ENCODE data around the gene FNDC3A.
"Not testable (repeated sequence)": the region's sequence is repeated elsewhere in the genome, so short reads cannot be mapped to it uniquely, and the experiment has no call there.

The FNDC3A gene

GRCh38 chr13:48977286-48977625 is 1.5 kb downstream of the FNDC3A start:
- peak; percentile 20 for DNase-seq (ENCODE audit: low read depth, low spot score)

DNA sequence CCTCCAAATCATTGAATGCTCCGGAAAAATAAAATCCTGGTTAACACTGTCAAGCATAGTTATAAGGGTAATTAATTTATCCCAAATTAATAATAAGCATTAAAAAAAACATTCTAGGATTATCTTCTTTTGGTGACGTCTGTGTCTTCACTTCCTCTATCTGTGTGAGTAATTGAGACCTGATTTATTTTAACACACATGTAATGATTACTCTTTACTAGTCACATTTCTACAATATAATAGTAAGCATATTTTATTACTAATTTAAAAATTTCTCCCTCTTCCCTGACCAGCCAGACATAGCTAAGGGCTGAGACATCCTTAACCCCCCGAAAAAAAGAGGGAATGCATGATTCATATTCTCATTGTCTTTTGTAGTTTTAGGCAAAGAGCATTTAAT is 2.3 kb downstream of the FNDC3A start:
- DNase-seq (ENCODE audit: low read depth, low spot score): peak; percentile 20

DNA sequence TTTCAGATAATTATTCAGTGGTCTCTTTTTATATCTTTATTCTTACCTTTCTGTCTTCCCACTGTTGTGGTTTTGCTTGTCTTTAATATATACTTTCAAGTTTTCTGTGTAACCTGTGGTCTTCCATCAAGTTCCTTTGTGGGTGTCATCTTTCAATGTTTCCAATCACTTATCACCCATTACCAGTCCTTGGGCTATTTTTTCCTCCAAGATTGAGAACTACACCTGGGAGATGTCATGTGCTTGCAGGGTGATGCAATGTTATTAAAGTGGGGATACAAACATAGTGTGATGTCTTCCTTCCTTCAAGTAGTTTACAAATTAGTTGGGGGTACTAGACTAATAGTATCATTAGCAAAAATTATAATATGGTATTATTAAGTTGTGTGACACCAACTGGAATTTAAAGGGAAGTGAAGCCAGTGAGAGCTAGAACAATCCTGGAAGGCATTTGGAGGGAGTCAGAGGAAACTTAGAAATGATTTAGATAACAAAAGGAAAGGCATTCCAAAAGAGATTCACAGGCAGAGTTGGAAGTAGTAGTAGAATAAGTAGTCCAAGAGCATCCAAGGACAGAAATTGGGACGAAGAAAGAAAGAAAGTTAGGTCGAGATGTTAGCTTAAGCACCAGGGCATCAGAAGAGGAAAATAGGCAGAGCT is 3.4 kb downstream of the FNDC3A start:
- DNase-seq (ENCODE audit: low read depth, low spot score): peak; percentile 18

DNA sequence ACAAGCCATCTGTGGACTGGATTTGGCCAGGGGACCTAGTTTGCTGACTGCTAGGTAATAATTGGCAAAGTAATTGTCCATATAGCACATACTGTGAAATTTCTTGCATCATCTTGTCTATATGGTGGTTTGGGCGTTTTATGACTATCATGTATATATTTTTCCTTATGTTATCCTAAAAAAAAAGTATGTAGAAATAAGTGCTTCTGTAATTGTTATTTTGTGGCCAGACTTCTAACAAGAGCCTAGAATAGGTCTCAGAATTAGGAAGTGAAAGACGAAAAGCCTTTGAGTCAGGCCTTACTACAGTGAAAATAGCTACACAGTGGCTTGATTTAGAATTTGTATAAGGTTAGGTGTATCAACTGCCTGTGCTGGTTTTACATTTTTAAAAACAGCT is 4.2 kb downstream of the FNDC3A start:
- no peak for DNase-seq (ENCODE audit: low read depth, low spot score)

DNA sequence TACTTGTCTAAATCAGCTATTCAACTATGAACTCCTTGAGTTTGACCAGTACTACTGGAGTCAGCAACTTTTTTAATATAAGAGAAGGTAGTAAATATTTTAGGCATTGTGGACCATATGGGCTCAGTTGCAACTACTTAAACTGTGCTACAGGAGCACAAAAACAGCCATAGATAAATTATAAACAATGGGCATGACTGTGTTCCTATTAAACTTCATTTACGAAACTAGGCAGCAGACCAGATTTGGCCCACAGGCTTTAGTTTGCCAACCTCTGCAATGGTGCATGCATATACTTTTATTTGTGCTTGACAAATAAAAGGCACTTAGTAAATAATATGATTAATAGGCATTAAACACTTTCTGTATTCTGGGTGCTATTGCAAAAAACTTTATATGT is 7.6 kb downstream of the FNDC3A start:
- DNase-seq (ENCODE audit: low read depth, low spot score): no peak

DNA sequence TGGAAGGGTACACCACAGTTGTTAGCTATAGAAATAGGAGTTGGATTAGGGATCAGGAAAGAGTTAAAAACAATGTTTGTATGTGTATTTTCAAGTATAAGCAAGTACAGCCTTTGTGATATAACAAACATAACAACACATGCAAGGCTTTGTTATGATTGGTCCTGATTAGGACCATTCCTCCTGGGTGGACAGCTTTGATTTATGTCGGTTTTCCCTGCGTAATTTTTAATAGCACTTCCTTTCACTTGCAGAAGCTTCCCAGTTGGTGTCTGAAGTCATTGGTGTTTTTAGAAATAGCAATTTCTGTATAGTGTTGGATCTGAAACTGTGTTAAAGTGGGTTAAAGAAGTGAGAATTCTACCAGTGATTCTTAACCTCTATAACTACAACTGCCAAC is 10.0 kb downstream of the FNDC3A start:
- DNase-seq (ENCODE audit: low read depth, low spot score): no peak

DNA sequence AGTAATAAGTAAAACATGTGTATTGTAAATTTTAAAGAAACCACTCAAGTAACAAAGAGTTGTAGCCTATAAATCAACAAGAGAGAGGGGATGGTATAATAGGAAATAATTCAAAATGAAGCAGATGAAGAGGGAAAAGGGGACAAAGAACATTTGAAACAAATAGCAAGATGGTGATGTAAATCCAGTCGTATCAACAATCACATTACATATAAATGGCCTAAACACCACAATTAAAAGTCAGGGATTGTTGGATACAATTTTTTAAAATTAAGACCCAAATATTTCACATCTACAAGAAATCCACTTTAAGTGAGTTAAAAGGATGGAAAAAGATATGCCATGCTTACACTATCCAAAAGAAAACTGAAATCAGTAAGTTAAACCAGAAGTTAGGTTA is 15.2 kb downstream of the FNDC3A start:
- DNase-seq (ENCODE audit: low read depth, low spot score): no peak

DNA sequence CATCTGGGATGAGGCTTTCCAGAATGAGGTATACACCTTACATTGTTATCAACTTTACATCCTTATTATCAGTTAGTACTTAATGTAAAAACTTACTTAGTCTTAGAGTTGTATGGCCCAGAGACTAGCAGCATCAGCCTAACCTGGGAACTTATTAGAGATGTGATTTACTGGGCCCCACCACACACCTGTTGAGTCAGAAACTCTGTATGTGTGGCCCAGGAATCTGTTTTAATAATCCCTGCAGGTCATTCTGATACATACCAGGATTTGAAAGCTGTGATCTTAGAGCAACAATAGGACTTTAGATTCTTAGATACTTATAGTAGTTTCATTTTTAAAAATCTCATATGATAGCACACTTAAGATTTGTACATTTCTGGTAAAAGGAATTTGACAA is 17.4 kb downstream of the FNDC3A start:
- DNase-seq (ENCODE audit: low read depth, low spot score): no peak

DNA sequence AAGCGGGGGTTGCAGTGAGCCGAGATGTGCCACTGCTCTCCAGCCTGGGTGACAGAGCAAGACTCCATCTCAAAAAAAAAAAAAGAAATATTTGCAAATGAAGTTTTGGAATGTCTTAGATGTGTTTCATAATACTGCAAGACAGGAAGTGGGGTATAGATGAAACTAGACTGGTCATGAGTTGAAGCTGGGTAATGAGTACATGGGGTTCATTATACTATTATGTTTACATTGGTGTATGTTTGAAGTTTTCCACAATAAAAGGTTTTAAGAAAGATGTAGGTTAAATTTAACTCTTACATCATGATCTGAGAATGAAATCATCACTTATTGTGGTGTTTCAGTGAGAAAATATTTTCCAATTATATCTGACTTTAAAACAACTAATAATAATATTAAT is 19.0 kb downstream of the FNDC3A start:
- DNase-seq (ENCODE audit: low read depth, low spot score): no peak

DNA sequence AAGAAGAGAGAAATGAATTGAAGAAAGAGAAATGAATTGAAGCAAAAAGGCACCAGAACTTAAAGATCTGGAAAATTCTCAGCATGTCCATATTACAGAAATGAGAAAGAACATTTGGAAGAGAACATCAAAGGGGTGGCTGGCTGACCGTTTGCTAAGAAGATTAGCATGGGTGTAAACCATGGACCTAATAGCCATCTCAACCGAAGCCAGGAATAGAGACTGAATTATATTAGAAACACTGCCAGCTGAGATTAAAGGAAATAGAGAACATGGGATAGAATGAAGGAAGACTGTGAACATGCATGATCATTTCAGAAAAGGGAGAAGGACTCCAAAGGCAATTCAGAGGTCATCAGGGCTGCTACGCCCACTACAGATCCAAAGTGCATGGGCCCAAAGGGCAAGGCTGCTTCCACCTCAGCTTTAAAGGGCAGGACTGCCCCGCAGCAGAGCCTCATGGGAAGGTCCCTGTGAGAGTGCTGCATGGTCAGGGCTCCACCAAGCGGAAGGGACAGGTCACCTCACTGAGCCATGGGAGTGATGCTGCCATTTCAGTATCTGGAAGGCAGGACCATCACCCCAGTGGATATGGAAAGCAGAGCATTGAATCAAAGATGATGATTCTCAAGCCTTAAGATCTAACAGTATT is 23.1 kb downstream of the FNDC3A start:
- no peak for DNase-seq (ENCODE audit: low read depth, low spot score)

- no peak for DNase-seq (ENCODE audit: low read depth, low spot score)
Observed at GRCh38 chr13:49000247-49000646, 24.5 kb downstream of the FNDC3A start.

- not testable (repeated sequence) for DNase-seq (ENCODE audit: low read depth, low spot score)
Observed at GRCh38 chr13:49018986-49019635, 43.4 kb downstream of the FNDC3A start.

- no peak for DNase-seq (ENCODE audit: low read depth, low spot score)
Observed at GRCh38 chr13:49020328-49020727, 44.6 kb downstream of the FNDC3A start.

- peak; percentile 5 for DNase-seq (ENCODE audit: low read depth, low spot score)
Observed at GRCh38 chr13:49020940-49021553, 45.3 kb downstream of the FNDC3A start.

- DNase-seq (ENCODE audit: low read depth, low spot score): no peak
Observed at GRCh38 chr13:49021953-49022352, 46.2 kb downstream of the FNDC3A start.

DNA sequence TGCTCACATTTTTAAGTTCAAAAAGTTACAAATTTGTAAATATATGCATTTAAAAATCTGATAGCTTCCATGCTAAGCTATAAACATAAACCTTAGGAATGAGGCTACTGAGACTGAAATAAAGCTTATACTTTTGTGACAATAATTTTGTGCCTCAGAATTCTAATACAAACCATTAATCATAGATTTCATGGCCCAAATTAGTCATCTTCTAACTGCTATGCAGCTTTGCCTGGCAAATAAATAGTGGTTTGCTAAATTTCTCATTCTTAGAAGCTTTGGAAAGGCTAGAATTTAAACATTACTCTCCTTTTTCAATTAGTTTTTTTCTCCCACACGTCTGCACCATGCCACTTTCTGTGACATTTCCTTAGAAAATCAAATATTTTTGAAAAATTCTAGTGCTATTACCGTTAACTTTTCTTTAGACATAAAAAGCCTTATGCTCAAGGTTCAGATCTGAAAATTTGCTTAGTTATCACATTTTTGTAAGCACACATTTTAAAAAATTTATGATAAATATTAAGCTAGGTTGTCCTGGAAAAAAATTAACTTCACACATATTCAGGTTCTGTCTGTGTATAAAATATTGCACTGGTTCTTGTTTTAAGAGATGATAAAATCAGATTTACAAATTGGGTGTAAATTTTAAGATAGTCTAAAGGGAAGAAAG is 46.9 kb downstream of the FNDC3A start:
- DNase-seq (ENCODE audit: low read depth, low spot score): peak; percentile 14

DNA sequence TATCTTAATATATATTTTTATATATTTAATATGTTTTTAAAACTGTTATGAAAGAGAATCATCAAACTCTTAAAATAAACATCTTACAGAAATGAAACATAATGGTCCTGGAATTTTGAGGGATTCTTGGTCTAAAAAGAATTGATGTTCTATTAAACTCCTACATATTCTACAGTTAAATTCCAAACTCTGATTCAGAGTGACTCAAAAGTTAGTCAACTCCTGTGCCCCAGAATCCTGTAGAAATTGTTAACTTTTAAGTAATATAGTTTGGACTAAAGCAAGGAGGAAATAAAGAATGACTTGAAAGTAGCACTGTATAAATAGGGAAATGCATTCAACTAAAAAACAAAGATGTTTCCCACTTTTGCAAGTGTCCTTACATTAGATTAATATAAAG is 47.7 kb downstream of the FNDC3A start:
- DNase-seq (ENCODE audit: low read depth, low spot score): peak; percentile 30

DNA sequence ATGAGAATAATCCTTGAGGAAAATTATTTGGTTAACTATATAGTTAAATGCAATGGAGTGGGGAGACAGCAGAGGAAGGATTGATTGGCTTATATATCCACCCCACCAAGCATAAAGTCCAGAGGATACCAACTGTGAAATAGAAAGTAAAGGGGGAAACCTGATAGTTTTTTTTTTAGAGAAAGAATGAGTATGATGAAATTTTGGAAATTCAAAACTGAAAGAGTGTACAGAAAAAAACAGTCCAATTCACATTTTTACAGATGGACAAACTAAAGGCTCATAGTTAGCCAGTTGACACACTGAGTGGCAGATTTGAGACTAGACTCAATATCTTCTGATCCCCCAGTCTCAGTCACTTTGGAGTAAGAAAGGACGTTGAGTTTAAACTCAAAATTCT is 51.1 kb downstream of the FNDC3A start:
- DNase-seq (ENCODE audit: low read depth, low spot score): no peak

DNA sequence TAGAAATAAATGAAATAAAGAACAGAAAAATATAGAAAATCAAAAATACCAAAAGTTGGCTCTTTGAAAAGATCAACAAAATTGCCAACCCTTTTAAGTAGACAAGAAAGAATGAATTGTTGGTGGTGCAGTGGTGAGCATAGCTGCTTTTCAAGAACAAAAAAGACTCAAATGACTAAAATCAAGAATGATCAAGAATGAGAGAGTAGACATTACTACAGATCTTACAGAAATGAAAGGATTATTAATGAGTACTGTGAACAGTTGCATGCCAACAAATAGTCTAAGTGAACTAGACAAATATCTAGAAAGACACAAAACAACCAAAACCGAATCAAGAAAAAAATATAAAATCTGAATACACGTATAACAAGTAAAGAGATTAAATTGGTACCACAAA is 53.9 kb downstream of the FNDC3A start:
- DNase-seq (ENCODE audit: low read depth, low spot score): no peak

- DNase-seq (ENCODE audit: low read depth, low spot score): no peak
Observed at GRCh38 chr13:49030213-49030612, 54.5 kb downstream of the FNDC3A start.

GRCh38 chr13:49040872-49041271 is 65.2 kb downstream of the FNDC3A start:
- DNase-seq (ENCODE audit: low read depth, low spot score): no peak

GRCh38 chr13:49042476-49042875 is 66.8 kb downstream of the FNDC3A start:
- DNase-seq (ENCODE audit: low read depth, low spot score): peak; percentile 61

Measured in astrocyte of the hippocampus (primary cell).